ENCODE data around the gene CLHC1.

Gene CLHC1

GRCh38 chr2:55168221-55169154 is 63.6 kb downstream of the CLHC1 start:
- peak; percentile 67 to 76 for DNase-seq
- no peak for TF ChIP-seq POLR2A (IDR thresholded peaks at IDR 0.05; ENCODE audit: low read length)
- no peak for TF ChIP-seq GATA1 (IDR thresholded peaks at IDR 0.05; ENCODE audit: low read depth, low read length)

GRCh38 chr2:55165626-55166025 is 66.5 kb downstream of the CLHC1 start:
- TF ChIP-seq GATA1 (IDR thresholded peaks at IDR 0.05; ENCODE audit: low read depth, low read length) (no peak), POLR2A (IDR thresholded peaks at IDR 0.05; ENCODE audit: low read length) (no peak)
- DNase-seq: no peak

GRCh38 chr2:55164534-55165480 is 67.3 kb downstream of the CLHC1 start:
- no peak for DNase-seq
- TF ChIP-seq GATA1 (IDR thresholded peaks at IDR 0.05; ENCODE audit: low read depth, low read length): no peak
- no peak for TF ChIP-seq POLR2A (IDR thresholded peaks at IDR 0.05; ENCODE audit: low read length)

- DNase-seq: no peak
- no peak for TF ChIP-seq POLR2A (IDR thresholded peaks at IDR 0.05; ENCODE audit: low read length)
- no peak for TF ChIP-seq GATA1 (IDR thresholded peaks at IDR 0.05; ENCODE audit: low read depth, low read length)
These were observed 68.1 kb downstream of the CLHC1 start for GRCh38 chr2:55163941-55164390.

- no peak for DNase-seq
- TF ChIP-seq POLR2A (IDR thresholded peaks at IDR 0.05; ENCODE audit: low read length) (no peak), GATA1 (IDR thresholded peaks at IDR 0.05; ENCODE audit: low read depth, low read length) (no peak)
These were observed 68.8 kb downstream of the CLHC1 start for GRCh38 chr2:55163274-55163721.

- DNase-seq: no peak
- no peak for TF ChIP-seq POLR2A (IDR thresholded peaks at IDR 0.05; ENCODE audit: low read length)
- no peak for TF ChIP-seq GATA1 (IDR thresholded peaks at IDR 0.05; ENCODE audit: low read depth, low read length)
These were observed 69.6 kb downstream of the CLHC1 start for GRCh38 chr2:55162284-55163006.

- no peak for DNase-seq
These were observed 70.5 kb downstream of the CLHC1 start for GRCh38 chr2:55161295-55162210.

GRCh38 chr2:55160422-55160821 is 71.7 kb downstream of the CLHC1 start:
- TF ChIP-seq GATA1 (IDR thresholded peaks at IDR 0.05; ENCODE audit: low read depth, low read length) (no peak), POLR2A (IDR thresholded peaks at IDR 0.05; ENCODE audit: low read length) (no peak)
- DNase-seq: no peak

More at GRCh38 chr2:55161295-55162210, 70.5 kb downstream of the CLHC1 start:
- TF ChIP-seq GATA1 (IDR thresholded peaks at IDR 0.05; ENCODE audit: low read depth, low read length) (no peak), POLR2A (IDR thresholded peaks at IDR 0.05; ENCODE audit: low read length) (no peak)

- DNase-seq: peak; percentile 9 to 34
- TF ChIP-seq GATA1 (IDR thresholded peaks at IDR 0.05; ENCODE audit: low read depth, low read length) (no peak), POLR2A (IDR thresholded peaks at IDR 0.05; ENCODE audit: low read length) (no peak)
These were observed 72.3 kb downstream of the CLHC1 start for GRCh38 chr2:55159752-55160151.

- TF ChIP-seq GATA1 (IDR thresholded peaks at IDR 0.05; ENCODE audit: low read depth, low read length) (no peak), POLR2A (IDR thresholded peaks at IDR 0.05; ENCODE audit: low read length) (no peak)
- peak; percentile 26 to 44 for DNase-seq
These were observed 72.9 kb downstream of the CLHC1 start for GRCh38 chr2:55159037-55159651.

- DNase-seq: peak; percentile 51 to 61
- TF ChIP-seq GATA1 (IDR thresholded peaks at IDR 0.05; ENCODE audit: low read depth, low read length): no peak
- TF ChIP-seq POLR2A (IDR thresholded peaks at IDR 0.05; ENCODE audit: low read length): no peak
These were observed 73.8 kb downstream of the CLHC1 start for GRCh38 chr2:55158111-55158814.

All from erythroblast (primary cell).